Stimulated activated CD4-positive, alpha-beta T cell treated with anti-CD3 and anti-CD28 coated beads, Interleukin-4, amount 100 ng/mL, for 4 hours (primary cell): ENCODE measurements around the gene CDH13.

ENCODE experiments used
- DNase-seq, 2 experiments: peaks; one replicate each; pipeline ENCODE4 v3.0.0-alpha.2; 2020

CDH13 gene

DNA sequence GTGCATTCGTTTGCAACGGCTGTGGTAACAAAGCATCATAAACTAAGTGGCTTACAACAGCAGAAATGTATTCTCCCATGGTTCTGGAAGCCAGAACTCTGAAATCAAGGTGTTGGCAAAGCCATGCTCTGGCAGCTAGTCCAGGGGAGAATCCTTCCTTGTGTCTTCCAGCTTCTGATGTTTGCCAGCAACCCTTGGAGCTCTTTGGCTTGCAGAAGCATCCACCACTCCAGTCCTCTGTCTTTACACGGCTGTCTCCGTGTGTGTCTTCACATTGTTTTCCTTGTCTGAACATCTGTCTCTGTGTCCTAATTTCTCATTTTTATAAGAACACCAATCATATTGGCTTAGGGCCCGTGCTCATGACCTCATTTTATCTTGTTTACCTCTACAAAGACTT is 915.7 kb downstream of the CDH13 start:
- no peak for DNase-seq

GRCh38 chr16:83549316-83550182 is 922.8 kb downstream of the CDH13 start:
- DNase-seq = no peak

DNA sequence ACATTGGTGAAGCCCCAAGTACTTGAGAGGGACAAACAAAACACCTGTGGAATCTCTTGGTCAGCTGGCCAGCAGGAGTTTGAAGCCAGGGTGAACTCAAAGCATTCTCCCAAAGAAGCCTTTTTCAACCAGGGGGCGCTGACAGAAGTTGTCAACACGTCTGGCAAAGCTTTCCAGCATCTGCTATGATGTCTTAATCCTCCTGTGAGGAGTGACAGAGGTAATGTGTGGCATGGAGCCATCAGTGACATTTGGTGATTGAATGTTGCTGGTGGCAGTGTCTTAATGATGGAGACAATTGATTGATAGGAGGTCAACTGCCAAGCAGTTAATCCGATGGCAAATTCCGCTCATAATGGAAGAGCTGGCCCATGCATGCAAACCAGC is 923.4 kb downstream of the CDH13 start:
- no peak for DNase-seq

DNA sequence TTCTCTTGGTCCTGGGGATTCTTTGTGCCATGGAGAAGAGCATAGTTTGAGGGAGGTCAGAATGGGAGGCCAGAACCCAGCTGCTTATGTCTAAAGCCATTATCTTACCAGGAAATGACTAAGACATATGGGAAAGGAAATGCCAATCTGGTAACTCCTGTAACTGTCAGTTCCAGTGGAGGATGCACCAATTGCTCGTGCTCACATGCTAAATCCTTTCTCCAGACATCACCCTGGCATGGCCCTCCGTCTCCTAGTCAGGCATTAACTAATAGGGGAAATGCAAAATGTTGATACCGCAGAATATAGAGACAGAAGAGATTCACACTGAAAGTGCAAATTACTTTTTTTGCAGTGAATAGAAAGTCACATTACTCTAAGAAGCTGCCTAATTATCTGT is 925.5 kb downstream of the CDH13 start:
- no peak for DNase-seq

DNA sequence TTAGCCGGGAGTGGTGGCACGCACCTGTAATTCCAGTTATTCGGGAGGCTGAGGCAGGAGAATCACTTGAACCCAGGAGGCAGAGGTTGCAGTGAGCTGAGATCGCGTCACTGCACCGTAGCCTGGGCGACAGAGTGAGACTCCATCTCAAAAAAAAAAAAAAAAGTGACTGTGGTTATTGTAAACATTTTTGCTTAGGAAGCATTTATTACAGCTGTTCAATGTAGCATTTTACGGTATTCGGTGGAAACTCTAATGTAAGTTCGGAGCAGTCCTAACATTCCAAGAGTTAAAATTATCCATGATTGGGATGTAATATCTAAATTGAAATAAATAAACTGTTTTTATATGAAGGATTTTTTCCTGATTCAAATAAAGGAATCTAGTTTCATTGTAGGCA is 926.2 kb downstream of the CDH13 start:
- DNase-seq = no peak

GRCh38 chr16:83554096-83554495 is 927.3 kb downstream of the CDH13 start:
- no peak for DNase-seq

- DNase-seq = no peak
Observed at GRCh38 chr16:83554540-83554939, 927.8 kb downstream of the CDH13 start.

DNA sequence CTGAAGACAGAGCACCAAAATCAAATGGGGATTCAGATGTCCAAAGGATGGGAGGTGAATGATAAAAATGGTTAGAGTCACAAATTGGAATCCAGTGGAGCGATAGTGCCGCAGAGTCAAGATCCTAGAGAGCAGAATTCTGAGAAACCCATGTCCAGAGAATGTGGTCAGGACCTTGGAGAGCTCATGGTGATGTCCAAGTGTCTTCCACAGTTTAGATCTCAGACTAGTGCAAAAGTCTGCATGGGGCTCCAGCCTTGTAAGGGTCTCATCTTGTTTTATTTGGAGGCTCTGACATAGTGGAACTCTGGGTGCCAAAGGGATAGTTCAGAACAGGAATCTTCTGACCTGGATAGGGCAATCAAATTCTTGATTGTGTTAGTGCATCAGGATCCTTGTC is 935.1 kb downstream of the CDH13 start:
- no peak for DNase-seq

GRCh38 chr16:83568345-83568744 is 941.6 kb downstream of the CDH13 start:
- DNase-seq = no peak

DNA sequence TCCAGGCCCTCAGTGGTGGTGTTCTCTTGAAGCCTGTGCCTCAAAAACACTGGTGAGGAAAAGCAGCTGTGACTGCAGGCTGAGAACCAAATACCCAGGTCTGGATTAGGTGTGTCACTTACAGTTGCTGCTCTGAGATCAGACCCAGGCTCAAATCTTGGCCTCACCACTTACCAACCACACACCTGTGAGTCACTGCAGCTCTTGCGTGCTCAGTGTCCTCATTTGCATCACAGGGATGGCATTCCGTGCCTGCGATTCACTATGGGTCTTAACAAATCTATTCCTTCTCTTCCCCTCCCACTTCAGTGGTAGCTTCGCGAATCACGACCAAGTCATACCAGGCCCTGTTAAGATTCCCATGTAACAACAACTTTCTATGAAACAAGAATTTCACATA is 947.6 kb downstream of the CDH13 start:
- DNase-seq = no peak

DNA sequence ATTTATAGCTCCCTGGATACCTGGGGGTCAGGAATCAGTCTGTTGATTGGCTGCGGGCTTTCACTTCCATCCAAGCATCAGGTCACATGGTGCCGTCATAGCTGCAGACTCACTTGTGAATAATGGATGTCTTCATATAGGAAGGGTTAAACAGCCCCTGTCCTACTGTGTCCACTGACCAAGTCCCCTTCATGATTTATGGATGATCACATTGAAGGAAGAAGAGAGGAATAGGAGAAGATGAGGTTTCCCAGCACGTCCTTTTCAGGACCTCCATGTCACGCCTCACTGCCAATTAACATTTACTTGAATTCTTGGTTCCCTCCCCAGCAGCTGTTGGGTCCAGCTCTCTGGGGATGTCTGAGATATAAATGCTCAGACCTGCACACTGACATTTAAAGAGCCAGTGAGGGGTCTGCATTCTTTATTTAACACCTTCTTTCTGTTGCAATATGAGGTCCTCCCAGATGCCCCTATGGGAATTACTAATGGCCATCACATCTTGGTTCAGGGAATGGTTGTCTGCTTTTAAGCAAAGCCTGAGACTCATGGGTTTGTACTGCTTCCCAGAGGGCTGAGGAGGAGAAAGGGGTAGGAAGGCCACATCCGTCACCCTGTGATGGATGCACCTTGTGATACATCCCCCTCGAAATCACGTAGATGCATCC is 950.4 kb downstream of the CDH13 start:
- no peak for DNase-seq

GRCh38 chr16:83578171-83578570 is 951.4 kb downstream of the CDH13 start:
- DNase-seq = no peak

DNA sequence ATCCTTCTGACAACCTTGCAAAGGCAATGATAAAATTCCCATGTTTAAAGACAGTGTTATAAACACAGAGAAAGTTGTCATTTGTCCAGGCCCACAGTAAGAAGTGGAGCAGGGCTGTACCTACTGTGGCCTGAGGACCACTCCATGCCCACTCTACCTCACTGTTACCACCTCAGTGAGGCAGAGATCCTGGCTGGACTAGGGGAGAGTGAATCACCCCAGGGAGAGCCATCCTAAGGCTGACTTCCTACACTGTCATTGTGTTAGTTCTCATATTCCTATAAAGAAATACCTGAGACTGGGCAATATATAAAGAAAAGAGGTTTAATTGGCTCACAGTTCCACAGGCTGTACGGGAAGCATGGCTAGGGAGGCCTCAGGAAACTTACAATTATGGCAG is 952.3 kb downstream of the CDH13 start:
- no peak for DNase-seq

GRCh38 chr16:83579436-83579835 is 952.7 kb downstream of the CDH13 start:
- no peak for DNase-seq

- DNase-seq = no peak
Observed at GRCh38 chr16:83581082-83581481, 954.3 kb downstream of the CDH13 start.

DNA sequence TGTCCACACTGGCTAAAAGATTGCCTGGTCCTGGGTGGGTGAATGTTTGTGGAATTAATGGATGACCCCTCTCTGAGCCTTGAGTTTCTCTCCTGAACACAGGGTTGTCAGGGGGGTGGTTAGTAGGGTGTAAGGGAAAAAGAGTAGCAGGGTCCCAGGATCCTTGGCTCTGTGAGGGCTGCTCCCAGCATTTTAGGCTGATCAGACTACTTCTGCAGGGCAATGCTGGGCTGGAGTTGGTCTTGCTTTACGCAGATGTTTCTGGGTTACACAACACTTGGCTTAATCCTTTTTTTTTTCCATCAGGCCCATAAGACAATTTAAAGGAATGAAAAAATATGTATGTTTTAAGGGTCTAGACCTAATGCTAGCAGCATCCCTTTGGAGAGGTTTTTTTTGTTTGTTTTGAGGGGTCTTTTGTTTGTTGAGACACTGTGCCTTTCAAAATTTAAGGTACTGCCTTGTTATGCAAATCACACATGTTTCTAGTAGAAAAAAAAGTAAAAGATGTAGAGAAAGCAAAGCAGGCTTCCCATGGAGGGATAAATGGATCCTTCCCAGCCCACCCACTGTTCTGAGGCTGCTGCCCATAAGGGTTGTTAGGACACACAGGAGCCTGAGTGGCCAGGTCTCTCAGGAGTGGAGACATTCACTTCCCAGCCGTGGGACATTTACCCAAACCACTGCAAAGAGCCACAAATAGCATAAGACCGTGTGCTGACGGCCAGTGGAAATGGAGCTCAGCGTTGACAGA is 955.4 kb downstream of the CDH13 start:
- DNase-seq = no peak

- DNase-seq = no peak
Observed at GRCh38 chr16:83586036-83586435, 959.3 kb downstream of the CDH13 start.

DNA sequence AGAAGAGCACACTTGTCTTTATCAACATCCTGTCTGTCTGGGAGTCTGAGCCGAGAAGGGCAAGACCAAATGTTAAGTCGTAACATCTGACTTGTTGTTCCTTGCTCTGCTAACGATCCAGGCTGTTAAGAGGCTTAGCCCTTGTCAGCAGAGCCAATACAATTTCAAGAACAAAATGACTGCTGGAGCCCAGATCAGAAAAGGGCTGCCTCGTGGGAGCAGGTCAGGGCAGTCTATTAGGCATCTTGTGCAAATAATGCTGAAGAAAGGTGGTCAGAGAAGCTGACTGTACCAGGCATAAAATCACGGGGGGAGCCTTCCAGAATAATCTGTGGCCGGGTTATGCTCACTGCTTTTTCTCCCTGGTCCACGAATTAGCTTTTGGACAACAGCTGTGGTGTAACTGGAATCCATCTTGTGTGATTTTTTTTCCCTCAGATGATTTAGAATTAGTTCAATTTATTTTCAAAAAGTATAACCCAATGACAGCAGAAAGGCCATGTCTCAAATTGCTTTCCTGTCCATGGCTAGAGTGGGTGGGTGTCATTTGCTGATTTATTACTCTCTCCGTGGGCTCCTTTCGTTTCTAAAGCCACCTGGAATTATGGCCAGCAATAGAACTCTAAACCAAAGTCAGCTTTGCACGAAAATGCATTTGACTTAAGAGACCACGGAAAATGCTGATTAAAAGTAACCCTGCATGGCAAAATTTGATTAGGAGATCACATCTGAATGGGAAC is 959.9 kb downstream of the CDH13 start:
- no peak for DNase-seq

GRCh38 chr16:83587201-83587600 is 960.4 kb downstream of the CDH13 start:
- no peak for DNase-seq

- DNase-seq = no peak
Observed at GRCh38 chr16:83588070-83588469, 961.3 kb downstream of the CDH13 start.

- no peak for DNase-seq
Observed at GRCh38 chr16:83589576-83589975, 962.8 kb downstream of the CDH13 start.

DNA sequence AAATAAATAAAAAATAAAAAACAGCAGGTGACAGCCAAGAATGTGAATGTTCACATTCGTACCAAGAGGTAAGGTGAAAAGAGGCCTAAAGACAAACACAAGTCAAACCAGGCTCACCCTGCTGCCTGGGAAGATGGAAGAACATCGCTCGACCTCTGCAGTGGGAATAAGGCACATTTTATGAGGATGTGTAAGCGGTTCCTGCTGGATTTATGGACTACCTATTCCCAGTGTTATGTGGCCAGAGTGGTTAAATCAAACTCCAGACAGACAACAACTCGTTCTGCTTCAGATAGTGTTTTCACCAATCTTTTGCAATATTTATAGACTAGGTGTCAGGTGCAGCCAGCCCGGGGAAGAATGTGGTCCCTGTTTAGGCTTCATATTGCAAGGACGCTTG is 966.0 kb downstream of the CDH13 start:
- DNase-seq = no peak
